HPDE6-E6E7 (cell line): ENCODE results near the gene TNNI3.
"Not testable (repeated sequence)": the region's sequence is repeated elsewhere in the genome, so short reads cannot be mapped to it uniquely, and the experiment has no call there.

ENCODE experiments used
- DNase-seq: peaks from one replicate; pipeline ENCODE4 v3.0.0; 2011; ENCODE audit warnings: missing footprints; ENCODE audit errors: extremely low spot score

Gene TNNI3

DNA sequence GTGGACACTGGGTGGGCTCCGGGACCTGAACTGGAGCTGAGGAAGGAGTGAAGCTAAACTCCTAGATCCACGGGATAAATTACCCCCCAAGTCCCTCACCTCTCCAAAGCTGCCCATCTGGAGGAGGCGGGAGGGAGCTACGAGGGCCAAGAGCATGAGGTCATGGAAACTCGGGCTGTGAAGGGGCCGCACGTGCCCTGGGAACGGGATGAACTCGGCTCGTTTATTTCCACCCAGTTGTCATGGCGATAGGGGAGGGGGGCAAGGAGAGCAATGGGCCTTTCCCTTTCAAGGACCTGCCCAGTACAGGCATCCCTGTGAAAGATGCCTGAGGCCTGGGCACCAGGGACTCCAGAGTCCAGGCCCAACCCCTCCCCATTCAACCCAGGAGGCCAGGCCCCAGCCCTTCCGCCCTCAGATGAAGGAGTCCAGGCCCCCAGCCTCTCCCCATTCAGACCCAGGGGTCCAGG lies 43.9 kb downstream of the TNNI3 start:
- no peak for DNase-seq

DNA sequence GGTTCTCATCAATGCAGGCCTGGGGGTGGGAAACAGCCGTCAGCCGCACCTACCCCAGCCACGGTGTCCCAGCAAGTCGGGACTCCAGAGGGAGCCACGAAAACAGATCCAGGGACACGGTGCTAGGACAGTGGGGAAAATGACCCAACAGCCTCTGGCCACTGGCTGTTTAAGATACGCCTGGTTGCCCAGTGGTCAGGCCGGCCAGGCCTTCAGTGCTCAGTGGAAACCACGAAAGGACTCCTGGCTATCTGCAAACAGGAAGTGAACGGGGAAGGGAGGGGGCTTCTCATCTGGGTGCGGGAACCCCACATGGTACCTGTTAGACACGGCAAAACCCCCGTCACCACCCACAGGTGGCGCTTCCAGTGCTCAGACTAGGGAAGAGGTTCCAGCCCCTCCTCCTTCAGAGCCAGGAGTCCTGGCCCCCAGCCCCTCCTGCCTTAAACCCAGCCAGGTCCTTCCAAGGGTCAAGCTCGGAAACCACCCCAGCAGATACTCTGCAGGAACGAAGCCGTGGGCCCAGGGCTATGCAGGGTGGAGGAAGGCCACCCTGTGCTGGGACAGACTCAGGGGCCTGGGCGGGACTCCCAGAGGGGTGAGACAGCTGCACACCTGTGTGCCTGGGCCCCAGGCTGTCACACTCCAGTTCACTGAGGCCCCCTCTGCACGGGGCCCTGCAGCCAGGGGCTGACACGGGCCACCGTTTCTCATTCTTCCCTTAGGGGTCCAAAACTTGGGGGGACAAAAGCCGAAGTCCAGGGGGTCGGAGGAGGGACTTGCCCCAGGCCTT lies 44.6 kb downstream of the TNNI3 start:
- DNase-seq, result no peak

DNA sequence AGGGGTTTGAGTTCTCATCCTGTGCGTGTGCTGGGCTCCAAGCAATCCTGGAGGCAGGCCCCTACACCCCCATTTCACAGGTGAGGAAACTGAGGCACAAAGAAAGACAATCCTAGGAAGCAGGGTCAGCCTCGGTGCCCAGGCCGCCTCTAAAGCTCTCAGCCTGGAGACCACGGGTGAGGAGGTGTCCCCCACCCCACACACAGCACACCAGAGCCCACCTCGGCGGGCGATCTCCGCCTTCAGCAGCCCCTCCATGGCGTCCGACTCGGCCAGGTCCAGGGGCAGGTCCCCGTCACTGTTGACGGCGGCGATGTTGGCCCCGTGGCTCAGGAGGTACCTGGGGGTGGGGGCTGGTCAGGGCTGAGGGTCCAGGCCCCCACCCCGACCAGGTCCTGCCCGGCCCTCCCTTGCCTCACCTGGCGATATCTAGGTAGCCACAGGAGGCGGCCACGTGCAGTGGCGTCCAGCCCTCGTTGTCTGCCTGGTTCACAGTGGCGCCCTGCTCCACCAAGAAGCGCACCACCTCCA lies 45.2 kb downstream of the TNNI3 start:
- DNase-seq, result no peak

DNA sequence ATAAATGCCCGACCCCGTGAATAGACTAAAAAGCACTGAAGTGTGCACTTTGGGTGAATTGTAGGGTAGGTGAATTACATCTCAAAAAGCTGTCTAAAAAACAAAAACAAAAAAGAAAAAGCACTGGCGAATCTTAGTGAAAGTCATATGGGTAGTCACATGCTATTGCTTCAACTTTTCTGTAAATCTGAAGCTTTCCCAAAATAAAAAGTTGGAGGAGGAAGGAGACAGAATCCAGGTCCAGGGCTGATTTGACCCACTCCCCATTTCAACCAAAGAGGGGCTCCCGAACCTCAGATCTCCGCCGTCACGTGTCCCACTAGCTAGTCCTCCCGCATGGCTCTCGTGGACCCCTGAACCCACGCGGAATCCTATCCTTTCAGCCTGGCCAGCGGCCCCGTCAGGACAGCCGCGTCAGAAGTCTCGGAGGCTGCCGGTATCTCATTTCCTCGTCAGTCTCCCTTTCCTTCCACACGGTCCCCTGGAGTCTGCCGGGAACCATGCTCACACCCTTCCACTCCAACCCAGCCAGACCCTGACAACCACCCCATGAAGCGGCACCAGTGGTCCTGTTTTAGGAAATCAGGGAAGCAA lies 46.2 kb downstream of the TNNI3 start:
- DNase-seq, result no peak

DNA sequence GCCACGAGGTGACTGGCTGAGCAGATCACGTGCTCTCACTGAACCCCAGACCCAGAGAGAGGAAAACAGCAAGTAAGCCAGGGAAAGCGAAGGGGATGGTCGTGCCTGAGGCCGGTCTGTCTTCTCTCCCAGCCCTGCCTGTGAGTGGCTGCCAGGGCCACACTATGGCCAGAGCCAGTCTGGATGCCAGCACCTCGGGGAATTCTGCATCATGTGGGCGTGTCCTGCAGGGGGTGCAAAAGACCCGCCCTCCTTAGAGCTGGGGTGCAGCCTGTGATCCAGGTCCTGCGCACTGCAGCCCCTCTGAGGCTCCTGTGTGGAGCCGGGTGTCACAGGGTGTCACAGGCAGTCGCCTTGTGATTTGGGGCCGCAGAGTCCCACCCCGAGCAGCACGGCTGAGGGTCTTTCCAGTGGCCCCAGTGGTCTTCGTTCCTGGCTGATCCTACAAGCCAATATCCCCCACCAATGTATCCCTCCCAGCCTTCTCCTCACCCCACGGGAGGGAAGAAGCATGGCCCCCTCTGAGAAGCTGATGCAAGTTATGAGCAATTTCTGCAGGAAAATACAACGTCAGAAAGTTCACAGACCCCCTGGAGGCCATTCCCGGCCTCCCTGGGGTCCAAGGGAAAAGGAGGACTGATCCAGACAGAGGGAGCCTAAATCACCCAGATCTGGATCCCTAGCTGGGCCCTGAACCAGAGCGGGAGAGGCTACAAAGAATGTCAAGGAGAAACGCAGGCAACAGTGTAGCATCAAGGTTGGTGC lies 47.8 kb downstream of the TNNI3 start:
- no peak for DNase-seq

DNA sequence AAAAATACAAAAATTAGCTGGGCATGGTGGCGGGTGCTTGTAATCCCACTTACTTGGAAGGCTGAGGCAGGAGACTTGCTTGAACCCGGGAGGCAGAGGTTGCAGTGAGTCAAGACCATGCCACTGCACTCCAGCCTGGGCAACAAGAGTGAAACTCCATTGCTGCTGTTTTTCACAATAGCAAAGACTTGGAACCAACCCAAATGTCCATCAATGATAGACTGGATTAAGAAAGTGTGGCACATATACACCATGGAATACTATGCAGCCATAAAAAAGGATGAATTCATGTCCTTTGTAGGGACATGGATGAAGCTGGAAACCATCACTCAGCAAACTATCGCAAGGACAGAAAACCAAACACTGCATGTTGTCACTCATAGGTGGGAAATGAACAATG lies 50.3 kb downstream of the TNNI3 start:
- not testable (repeated sequence) for DNase-seq

DNA sequence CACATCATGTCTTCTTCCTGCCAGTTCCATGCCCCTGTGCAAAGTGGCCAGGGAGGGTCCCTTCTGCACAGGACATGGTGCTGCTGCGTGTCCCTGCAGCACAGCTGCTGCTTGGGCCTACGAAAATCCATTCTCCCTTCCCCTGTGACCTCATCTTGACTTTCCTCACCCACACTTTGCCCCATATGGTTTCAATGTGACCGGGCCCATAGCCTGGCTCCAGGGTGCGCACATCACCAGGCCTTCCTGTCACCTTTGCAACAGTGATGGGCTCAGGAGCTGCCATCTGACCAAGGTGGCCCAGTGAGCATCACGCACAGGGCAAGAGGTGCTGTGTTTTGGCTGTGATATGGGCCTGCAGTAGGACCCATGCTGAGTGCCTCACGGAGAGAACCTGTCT lies 50.9 kb downstream of the TNNI3 start:
- DNase-seq, result no peak

DNA sequence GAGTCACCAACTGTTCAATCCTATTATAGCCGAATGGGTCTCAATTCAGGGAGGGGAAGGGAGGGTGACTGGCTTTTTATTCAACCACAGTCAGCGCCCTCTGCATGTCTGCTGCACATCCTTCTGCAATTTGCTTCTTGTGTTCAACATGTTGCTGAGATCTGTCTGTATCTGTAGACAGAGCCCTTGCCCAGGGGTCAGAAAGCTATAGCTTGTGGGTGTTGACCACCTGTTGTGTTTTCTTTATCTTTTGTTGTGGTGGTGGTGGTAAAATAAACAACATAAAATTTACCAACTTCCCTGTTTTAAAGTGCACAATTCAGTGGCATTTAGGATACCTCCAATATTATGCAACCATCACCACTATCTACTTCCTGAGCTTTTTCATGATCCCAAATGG lies 52.3 kb downstream of the TNNI3 start:
- no peak for DNase-seq

DNA sequence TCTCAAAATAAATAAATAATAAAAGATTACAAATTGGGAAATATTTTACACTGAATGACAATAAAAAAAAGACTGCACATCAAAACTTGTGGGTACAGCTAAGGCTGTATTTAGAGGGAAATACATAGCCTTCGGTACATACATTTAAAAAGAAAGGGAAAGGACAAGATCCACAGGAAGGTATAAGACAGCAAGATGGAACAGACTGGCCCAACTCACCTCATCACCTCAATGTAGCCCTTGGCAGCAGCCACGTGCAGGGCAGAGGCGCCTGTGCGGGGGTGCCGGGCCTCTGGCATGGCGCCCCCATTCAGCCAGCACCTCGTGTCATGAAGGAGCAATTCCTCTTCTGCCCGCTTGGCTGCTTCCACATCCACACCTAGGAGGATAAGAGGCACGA lies 54.3 kb downstream of the TNNI3 start:
- no peak for DNase-seq
